ENCODE measurements around the gene ANG. TPM values are rescaled to one million over a fixed set of nuclear protein-coding genes. Genes with fewer than 3 reads are reported as not detected.

The ANG gene
- total RNA-seq, 1 experiment from 2014 or later, result 0.07 TPM

GRCh38 chr14:20676072-20676471 is 12.5 kb upstream of the ANG start:
- DNase-seq (ENCODE audit: low spot score), result no peak

- peak; percentile 49 for DNase-seq (ENCODE audit: low spot score)
These were observed 8.7 kb upstream of the ANG start for GRCh38 chr14:20679907-20680306.

- DNase-seq (ENCODE audit: low spot score), result no peak
These were observed 8.2 kb upstream of the ANG start for GRCh38 chr14:20680363-20680762.

- no peak for DNase-seq (ENCODE audit: low spot score)
These were observed 7.7 kb upstream of the ANG start for GRCh38 chr14:20680843-20681347.

- peak; percentile 77 for DNase-seq (ENCODE audit: low spot score)
These were observed 7.0 kb upstream of the ANG start for GRCh38 chr14:20681348-20682126.

GRCh38 chr14:20682127-20682434 is 6.5 kb upstream of the ANG start:
- DNase-seq (ENCODE audit: low spot score), result no peak

- peak; percentile 76 for DNase-seq (ENCODE audit: low spot score)
These were observed 6.0 kb upstream of the ANG start for GRCh38 chr14:20682435-20683124.

- peak; percentile 88 for DNase-seq (ENCODE audit: low spot score)
These were observed 5.3 kb upstream of the ANG start for GRCh38 chr14:20683125-20683890.

- DNase-seq (ENCODE audit: low spot score), result peak; percentile 72
These were observed 4.5 kb upstream of the ANG start, which contains the start of gene RNASE4 for GRCh38 chr14:20683891-20684661. Gene RNASE4 (plus strand): TSS chr14:20684560. CDS start chr14:20699372, 14,812 bp downstream.

GRCh38 chr14:20684662-20685456 is 3.7 kb upstream of the ANG start:
- peak; percentile 21 for DNase-seq (ENCODE audit: low spot score)

GRCh38 chr14:20686386-20687143 is 2.0 kb upstream of the ANG start:
- DNase-seq (ENCODE audit: low spot score), result no peak

GRCh38 chr14:20687362-20688166 is 1.0 kb upstream of the ANG start:
- DNase-seq (ENCODE audit: low spot score), result no peak

- peak; percentile 66 for DNase-seq (ENCODE audit: low spot score)
These were observed 2.5 kb downstream of the ANG start for GRCh38 chr14:20690848-20691640.

- DNase-seq (ENCODE audit: low spot score), result no peak
These were observed 3.7 kb downstream of the ANG start for GRCh38 chr14:20692116-20692751.

GRCh38 chr14:20696764-20697163 is 8.2 kb downstream of the ANG start:
- no peak for DNase-seq (ENCODE audit: low spot score)

GRCh38 chr14:20697273-20698017 is 8.9 kb downstream of the ANG start:
- peak; percentile 62 for DNase-seq (ENCODE audit: low spot score)

- no peak for DNase-seq (ENCODE audit: low spot score)
These were observed 9.4 kb downstream of the ANG start for GRCh38 chr14:20698018-20698329.
